H9 (cell line): Measurements from ENCODE around the gene MOV10. TPM values are rescaled to one million over a fixed set of nuclear protein-coding genes. Genes with fewer than 3 reads are reported as not detected.

Experiments
- DNase-seq: peaks from one replicate; pipeline ENCODE4 v3.0.0-alpha.2; 2017
- H2AFZ ChIP-seq: one replicate; pipeline ENCODE4 v1.6.1; 2013; ENCODE audit warnings: mild to moderate bottlenecking, low read length, control low read depth, moderate library complexity
- H2AK5ac ChIP-seq: 2 replicates; pipeline ENCODE4 v1.6.1; 2013; ENCODE audit warnings: low read length, control low read depth, mixed read lengths; ENCODE audit not compliant: insufficient read length
- H2BK120ac ChIP-seq: one replicate; pipeline ENCODE4 v1.6.1; 2013; ENCODE audit warnings: low read depth, mild to moderate bottlenecking, low read length, control low read depth, inconsistent platforms; ENCODE audit not compliant: poor library complexity, severe bottlenecking
- H2BK12ac ChIP-seq: 2 replicates; pipeline ENCODE4 v1.6.1; 2013; ENCODE audit warnings: low read length, control low read depth, mixed read lengths, low read depth; ENCODE audit not compliant: insufficient read length
- H2BK15ac ChIP-seq: 2 replicates; pipeline ENCODE4 v1.6.1; 2013; ENCODE audit warnings: low read depth, low read length, control low read depth
- H2BK20ac ChIP-seq: one replicate; pipeline ENCODE4 v1.6.1; 2013; ENCODE audit warnings: low read depth, mild to moderate bottlenecking, low read length, control low read depth, inconsistent platforms; ENCODE audit not compliant: poor library complexity, severe bottlenecking
- H2BK5ac ChIP-seq: 2 replicates; pipeline ENCODE4 v1.6.1; 2013; ENCODE audit warnings: low read length, control low read depth, mixed read lengths; ENCODE audit not compliant: insufficient read length
- H3K14ac ChIP-seq: 2 replicates; pipeline ENCODE4 v1.6.1; 2013; ENCODE audit warnings: low read length, control low read depth; ENCODE audit not compliant: insufficient read depth
- H3K18ac ChIP-seq: 2 replicates; pipeline ENCODE4 v1.6.1; 2013; ENCODE audit warnings: low read depth, mild to moderate bottlenecking, mixed read lengths, low read length, control low read depth; ENCODE audit not compliant: insufficient read length
- H3K23ac ChIP-seq: 2 replicates; pipeline ENCODE4 v1.6.1; 2013; ENCODE audit warnings: low read length, control low read depth, mixed read lengths, low read depth; ENCODE audit not compliant: insufficient read length
- H3K23me2 ChIP-seq: 2 replicates; pipeline ENCODE4 v1.6.1; 2013; ENCODE audit warnings: low read depth, mild to moderate bottlenecking, mixed read lengths, low read length, control low read depth; ENCODE audit not compliant: insufficient read length, poor library complexity, severe bottlenecking
- H3K27ac ChIP-seq: 2 replicates; pipeline ENCODE4 v1.5.1; 2013; ENCODE audit warnings: low read length, control low read depth, mixed read lengths, low read depth; ENCODE audit not compliant: insufficient read length
- H3K27me3 ChIP-seq: 2 replicates; pipeline ENCODE4 v1.6.1; 2013; ENCODE audit warnings: low read length, control low read depth, inconsistent platforms; ENCODE audit not compliant: insufficient read depth
- H3K4ac ChIP-seq: 2 replicates; pipeline ENCODE4 v1.6.1; 2013; ENCODE audit warnings: low read depth, mild to moderate bottlenecking, control low read depth, inconsistent platforms, low read length, moderate library complexity
- H3K4me1 ChIP-seq: 2 replicates; pipeline ENCODE4 v1.6.1; 2013; ENCODE audit warnings: low read length, control low read depth, inconsistent platforms; ENCODE audit not compliant: insufficient read depth
- H3K4me2 ChIP-seq: 2 replicates; pipeline ENCODE4 v1.6.1; 2013; ENCODE audit warnings: low read length, control low read depth, mixed read lengths; ENCODE audit not compliant: insufficient read length, insufficient read depth
- H3K56ac ChIP-seq: 2 replicates; pipeline ENCODE4 v1.6.1; 2013; ENCODE audit warnings: low read depth, mild to moderate bottlenecking, mixed read lengths, low read length, control low read depth; ENCODE audit not compliant: insufficient read length
- H3K79me1 ChIP-seq: 2 replicates; pipeline ENCODE4 v1.6.1; 2013; ENCODE audit warnings: low read depth, mild to moderate bottlenecking, moderate library complexity, low read length, control low read depth, inconsistent platforms; ENCODE audit not compliant: insufficient read depth, poor library complexity, severe bottlenecking
- H3K79me2 ChIP-seq: 2 replicates; pipeline ENCODE4 v1.6.1; 2013; ENCODE audit warnings: low read length, control low read depth, inconsistent platforms; ENCODE audit not compliant: insufficient read depth
- H3K9ac ChIP-seq: 2 replicates; pipeline ENCODE4 v1.6.1; 2013; ENCODE audit warnings: low read length, control low read depth, mixed read lengths; ENCODE audit not compliant: insufficient read length; ENCODE audit errors: extremely low read depth
- H3K9me3 ChIP-seq: one replicate; pipeline ENCODE4 v1.6.1; 2013; ENCODE audit warnings: low read depth, low read length, inconsistent platforms; ENCODE audit not compliant: control insufficient read depth
- H3T11ph ChIP-seq: one replicate; pipeline ENCODE4 v1.6.1; 2013; ENCODE audit warnings: mild to moderate bottlenecking, low read length, control low read depth, inconsistent platforms
- H4K20me1 ChIP-seq: one replicate; pipeline ENCODE4 v1.6.1; 2013; ENCODE audit not compliant: control insufficient read depth, insufficient read length, insufficient read depth
- H4K5ac ChIP-seq: 2 replicates; pipeline ENCODE4 v1.6.1; 2013; ENCODE audit warnings: low read depth, mild to moderate bottlenecking, mixed read lengths, low read length, control low read depth; ENCODE audit not compliant: insufficient read length
- H4K8ac ChIP-seq: replicated peaks from 2 replicates; pipeline ENCODE4 v1.6.1; 2013; ENCODE audit warnings: low read length, control low read depth, mixed read lengths, low read depth; ENCODE audit not compliant: insufficient read length
- H4K91ac ChIP-seq: 2 replicates; pipeline ENCODE4 v1.6.1; 2013; ENCODE audit warnings: low read depth, mild to moderate bottlenecking, moderate library complexity, mixed read lengths, low read length, control low read depth; ENCODE audit not compliant: insufficient read length
- H3K27ac Mint-ChIP-seq, 3 experiments: 2 replicates in 2 of 3; 3 replicates in 1 of 3; pipeline ENCODE4 v1.8.0; 2020 to 2021; ENCODE audit warnings: mixed read lengths in 3 of 3, mild to moderate bottlenecking in 1 of 3, moderate library complexity in 1 of 3
- H3K27me3 Mint-ChIP-seq: 2 replicates; pipeline ENCODE4 v1.8.0; 2021; ENCODE audit warnings: low read depth, mild to moderate bottlenecking, moderate library complexity, mixed read lengths
- H3K36me3 Mint-ChIP-seq, 3 experiments: 2 replicates in 2 of 3; 3 replicates in 1 of 3; pipeline ENCODE4 v1.8.0; 2020 to 2021; ENCODE audit warnings: low read depth in 3 of 3, mixed read lengths in 3 of 3; ENCODE audit not compliant: insufficient read depth in 1 of 3
- H3K4me1 Mint-ChIP-seq, 2 experiments: 2 replicates each; pipeline ENCODE4 v1.8.0; 2020; ENCODE audit warnings: mixed read lengths in 2 of 2
- H3K4me3 Mint-ChIP-seq, 2 experiments: 2 replicates in 1 of 2; 3 replicates in 1 of 2; pipeline ENCODE4 v1.8.0; 2020 to 2021; ENCODE audit warnings: mild to moderate bottlenecking in 2 of 2, mixed read lengths in 2 of 2, moderate library complexity in 1 of 2
- H3K9me3 Mint-ChIP-seq, 2 experiments: 2 replicates in 1 of 2; 3 replicates in 1 of 2; pipeline ENCODE4 v1.8.0; 2020; ENCODE audit warnings: mild to moderate bottlenecking in 2 of 2, mixed read lengths in 2 of 2, moderate library complexity in 1 of 2
- CTCF ChIP-seq: fragments of 200-600 bp; sonication (generic); conservative IDR thresholded peaks from 3 replicates; pipeline ENCODE4 v1.8.0; 2021; ENCODE audit warnings: antibody characterized with exemption, mild to moderate bottlenecking
- WGBS: extraction: QIAGEN DNeasy Blood & Tissue Kit; methylation state at CpG from one replicate; pipeline ENCODE4 v1.1.7; 2013; ENCODE audit warnings: missing lambda C conversion rate, low lambda C conversion rate, mixed read lengths; ENCODE audit not compliant: insufficient read length; ENCODE audit errors: extremely low coverage; 5-methylcytosine and 5-hydroxymethylcytosine counted together
- total RNA-seq: library from RNA; stranded (reverse); gene quantifications from 2 replicates; pipeline ENCODE4 v1.2.1, GENCODE V29; 2021

The MOV10 gene
- total RNA-seq, 1 experiment from 2014 or later = 77.8 TPM

GRCh38 chr1:112687785-112688496, 13.5 kb downstream of the MOV10 start:
- Mint-ChIP-seq H3K4me3 (no peak overlapping the region; a peak in 1 of 5 replicates), H3K36me3 (peaks cover 14 to 33% (median 33%) of the 10 kb centered on the region in 3 experiments; a peak in 6 of 7 replicates), H3K27me3 (no peaks in the 10 kb centered on the region), H3K27ac (peak overlapping the region in 2 of 3 experiments; percentile 13 to 59; a peak in 4 of 7 replicates), H3K9me3 (no peaks in the 10 kb centered on the region), H3K4me1 (peaks cover 12 to 13% of the 10 kb centered on the region in 2 experiments)
- Histone ChIP-seq H4K5ac (no peak overlapping the region), H4K8ac (no peak overlapping the region), H3K4ac (no peak overlapping the region), H2BK20ac (no peak overlapping the region), H3T11ph (no peak overlapping the region), H4K20me1 (no peaks in the 10 kb centered on the region), H4K91ac (no peak overlapping the region), H2AFZ (no peak overlapping the region), H3K9me3 (no peaks in the 10 kb centered on the region), H3K79me2 (no peaks in the 10 kb centered on the region), H3K14ac (no peak overlapping the region), H2AK5ac (no peak overlapping the region), H3K56ac (no peak overlapping the region), H2BK15ac (no peak overlapping the region), H3K27ac (no peak overlapping the region), H3K9ac (no peak overlapping the region), H3K4me2 (no peak overlapping the region), H2BK120ac (no peak overlapping the region), H3K23me2 (no peaks in the 10 kb centered on the region), H3K23ac (no peak overlapping the region), H3K4me1 (no peaks in the 10 kb centered on the region), H3K27me3 (no peaks in the 10 kb centered on the region), H2BK5ac (no peak overlapping the region), H2BK12ac (no peak overlapping the region), H3K18ac (no peak overlapping the region), H3K79me1 (no peaks in the 10 kb centered on the region)
- TF ChIP-seq CTCF = no peak
- DNase-seq = no peak
- WGBS = no CpG with 5 or more reads among the region's 13 CpGs
